ENCODE data around the gene CRTAP.
"Not testable (repeated sequence)": the region's sequence is repeated elsewhere in the genome, so short reads cannot be mapped to it uniquely, and the experiment has no call there.

CRTAP gene

GRCh38 chr3:33181641-33182040 is 67.8 kb downstream of the CRTAP start:
- not testable (repeated sequence) for DNase-seq

GRCh38 chr3:33184863-33185262 is 71.0 kb downstream of the CRTAP start:
- DNase-seq, result no peak

GRCh38 chr3:33186524-33187367 is 72.9 kb downstream of the CRTAP start:
- DNase-seq, result no peak

- DNase-seq, result no peak
Measured at GRCh38 chr3:33187368-33187634, 73.5 kb downstream of the CRTAP start.

- no peak for DNase-seq
Measured at GRCh38 chr3:33194303-33194702, 80.5 kb downstream of the CRTAP start.

- DNase-seq, result no peak
Measured at GRCh38 chr3:33196538-33196937, 82.7 kb downstream of the CRTAP start.

All from activated CD4-positive, alpha-beta T cell treated with anti-CD3 and anti-CD28 coated beads, Interleukin-10, Interleukin-2, amounts not matched to agents 100 ng/mL and 50 ng/mL, durations not matched to agents 16 hours and 8 hours (primary cell).